K562 (cell line): ENCODE measurements around the gene KIF25.
"Not testable (repeated sequence)": the region's sequence is repeated elsewhere in the genome, so short reads cannot be mapped to it uniquely, and the experiment has no call there.

Experiments used
- EZH2 ChIP-seq: IDR thresholded peaks from 2 replicates; pipeline ENCODE4 v1.6.1; 2012; ENCODE audit warnings: low read depth, mild to moderate bottlenecking, inconsistent platforms, low read length, borderline replicate concordance
- TBP ChIP-seq: optimal IDR thresholded peaks from 2 replicates; pipeline ENCODE3; 2011; ENCODE audit warnings: low read depth, low read length, improper control_type of control experiment

- not testable (repeated sequence) for TF ChIP-seq TBP, EZH2
These were observed 79.9 kb downstream of the KIF25 start for GRCh38 chr6:168077401-168077800.
